Common myeloid progenitor, CD34-positive (primary cell): ENCODE data around the gene PIGU.

Source experiments
- CTCF ChIA-PET: fragments of 350-600 bp; sonication (Branson Sonifier 250); formaldehyde crosslinking; loops from one replicate; lab custom pipeline; 2021; ENCODE audit warnings: antibody characterized with exemption; lab: Charles Lee
- POLR2A ChIA-PET: fragments of 350-600 bp; sonication (Branson Sonifier 250); formaldehyde crosslinking; loops from one replicate; lab custom pipeline; 2021; ENCODE audit warnings: antibody characterized with exemption; lab: Charles Lee
- DNase-seq, 3 donors: peaks; one replicate each; pipeline versions ENCODE4 v3.0.0 to v3.0.0-alpha.2; 2013
- H3K27ac ChIP-seq, 2 experiments: 1 replicate in 1 of 2; 2 replicates in 1 of 2; pipeline ENCODE4 v1.7.0; 2013; ENCODE audit warnings: inconsistent platforms in 2 of 2, low read length in 2 of 2, mild to moderate bottlenecking in 2 of 2, low read depth in 1 of 2, moderate library complexity in 1 of 2; ENCODE audit not compliant: severe bottlenecking in 2 of 2, insufficient read depth in 1 of 2, poor library complexity in 1 of 2
- H3K27me3 ChIP-seq, 5 experiments: replicated peaks in 2 of 5; 1 replicate in 3 of 5; 2 replicates in 2 of 5; pipeline versions ENCODE4 v1.6.1 to v1.7.0; 2013; ENCODE audit warnings: low read length in 4 of 5, mild to moderate bottlenecking in 2 of 5, moderate library complexity in 2 of 5, inconsistent platforms in 1 of 5; ENCODE audit not compliant: insufficient read depth in 5 of 5, control insufficient read depth in 4 of 5
- H3K36me3 ChIP-seq, 4 experiments: 1 replicate in 2 of 4; 2 replicates in 2 of 4; pipeline versions ENCODE4 v1.6.1 to v1.7.0; 2013; ENCODE audit warnings: low read length in 3 of 4, control low read depth in 1 of 4, mild to moderate bottlenecking in 1 of 4; ENCODE audit not compliant: control insufficient read depth in 4 of 4, insufficient read depth in 4 of 4
- H3K4me1 ChIP-seq, 4 experiments: 1 replicate in 3 of 4; 2 replicates in 1 of 4; pipeline versions ENCODE4 v1.6.1 to v1.7.1; 2013; ENCODE audit warnings: low read length in 3 of 4, mild to moderate bottlenecking in 3 of 4, control low read depth in 1 of 4, inconsistent platforms in 1 of 4, moderate library complexity in 1 of 4; ENCODE audit not compliant: control insufficient read depth in 4 of 4, insufficient read depth in 4 of 4; ENCODE audit errors: control extremely low read depth in 1 of 4
- H3K4me3 ChIP-seq, 7 experiments: 1 replicate in 4 of 7; 2 replicates in 3 of 7; pipeline versions ENCODE4 v1.5.1 to v1.7.0; 2013; ENCODE audit warnings: mild to moderate bottlenecking in 7 of 7, low read length in 6 of 7, moderate library complexity in 6 of 7, inconsistent platforms in 2 of 7, low read depth in 2 of 7, control low read depth in 1 of 7; ENCODE audit not compliant: insufficient read depth in 4 of 7, control insufficient read depth in 1 of 7; ENCODE audit errors: extremely low read depth in 1 of 7
- H3K9me3 ChIP-seq, 5 experiments: 1 replicate in 4 of 5; 2 replicates in 1 of 5; pipeline versions ENCODE4 v1.6.1 to v1.7.1; 2013; ENCODE audit warnings: low read length in 4 of 5, mild to moderate bottlenecking in 2 of 5, inconsistent platforms in 1 of 5, low read depth in 1 of 5, moderate library complexity in 1 of 5; ENCODE audit not compliant: control insufficient read depth in 4 of 5, insufficient read depth in 2 of 5; ENCODE audit errors: control extremely low read depth in 1 of 5
- WGBS: methylation state at CpG from one replicate; pipeline ENCODE4 v1.1.5; 2013; ENCODE audit not compliant: insufficient coverage; 5-methylcytosine and 5-hydroxymethylcytosine counted together

The PIGU gene

DNA sequence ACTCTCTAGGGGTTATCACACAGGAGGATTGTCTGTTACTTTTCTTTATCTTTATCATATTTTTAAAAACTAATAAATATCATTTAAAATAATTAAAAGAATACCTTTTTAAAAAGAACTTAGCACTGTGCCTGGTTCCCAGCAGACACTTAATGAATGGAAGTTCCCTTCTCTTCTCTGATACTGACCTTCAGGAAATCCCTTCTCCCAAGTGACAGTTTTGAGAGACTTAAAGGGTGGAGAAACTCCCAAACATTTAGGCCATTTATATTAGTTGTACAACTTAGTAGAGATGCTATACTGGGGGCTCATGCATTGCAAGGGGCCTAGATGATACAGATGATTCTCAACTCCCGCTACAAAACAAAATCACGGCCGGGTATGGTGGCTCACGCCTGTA is 99.8 kb downstream of the PIGU start:
- Histone ChIP-seq H3K9me3 (no peaks in the 10 kb centered on the region), H3K27ac (no peak overlapping the region), H3K36me3 (peaks cover 3 to 21% (median 12%) of the 10 kb centered on the region in 4 experiments), H3K27me3 (no peaks in the 10 kb centered on the region), H3K4me1 (peaks cover 0 to 16% (median 6%) of the 10 kb centered on the region in 4 experiments), H3K4me3 (no peak overlapping the region)
- 100% methylated on average over 3 of the region's 4 CpGs for WGBS
- DNase-seq = no peak
- CTCF ChIA-PET = no interaction called here
- POLR2A ChIA-PET = no interaction called here

DNA sequence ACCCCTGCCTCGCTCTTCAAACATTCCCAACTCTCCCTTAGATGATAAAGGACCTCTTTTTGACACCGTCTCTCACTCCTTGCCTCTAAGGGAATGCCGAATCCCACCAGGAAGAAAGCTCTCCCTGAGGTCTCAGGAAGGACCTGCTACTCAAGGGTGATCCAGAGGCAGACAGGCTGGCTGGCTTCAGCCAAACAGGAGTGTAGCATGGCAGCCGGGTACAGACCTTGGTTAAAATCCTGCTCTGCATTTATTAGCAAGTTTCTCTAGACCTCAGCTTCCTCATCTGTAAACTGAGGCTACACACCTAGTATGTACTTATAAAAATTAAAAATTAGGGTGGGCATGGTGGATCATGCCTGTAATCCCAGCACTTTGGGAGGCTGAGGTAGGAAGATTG is 101.1 kb downstream of the PIGU start:
- DNase-seq = no peak
- Histone ChIP-seq H3K4me3 (no peak overlapping the region), H3K36me3 (peaks cover 3 to 25% (median 13%) of the 10 kb centered on the region in 4 experiments), H3K4me1 (peaks cover 3 to 12% (median 10%) of the 10 kb centered on the region in 4 experiments), H3K9me3 (no peaks in the 10 kb centered on the region), H3K27ac (no peak overlapping the region), H3K27me3 (no peaks in the 10 kb centered on the region)
- 97% methylated on average over 3 of the region's 4 CpGs for WGBS
- POLR2A ChIA-PET = no interaction called here
- CTCF ChIA-PET = no interaction called here

DNA sequence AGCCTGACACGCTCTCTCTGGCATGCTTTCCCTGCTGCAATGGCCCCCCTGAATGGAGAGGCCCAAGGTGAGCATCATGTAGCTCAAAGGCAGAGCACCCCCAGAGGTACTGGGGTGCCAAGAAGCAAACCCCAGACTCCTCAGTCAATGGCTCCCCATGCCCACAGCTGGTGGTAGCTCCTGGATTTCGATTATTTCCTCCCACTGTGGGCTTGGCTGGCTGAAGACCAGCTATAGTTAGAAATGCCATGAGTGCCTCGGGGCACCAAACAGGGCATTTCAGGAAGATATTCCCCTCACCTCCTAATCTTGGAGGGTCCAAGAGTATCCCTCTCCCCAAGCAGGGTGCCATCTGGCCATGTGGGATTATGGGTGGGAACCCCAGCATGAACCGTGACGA is 101.6 kb downstream of the PIGU start:
- ChIA-PET POLR2A (no interaction called here), CTCF (interaction anchor here (2.9 kb wide), 1 partner anchor 11 kb away, joined by 17 read pairs; no protein-coding TSS in a partner anchor)
- Histone ChIP-seq H3K27ac (no peak overlapping the region), H3K4me1 (peaks cover 3 to 13% (median 9%) of the 10 kb centered on the region in 4 experiments), H3K36me3 (peaks cover 3 to 23% (median 12%) of the 10 kb centered on the region in 4 experiments), H3K9me3 (no peaks in the 10 kb centered on the region), H3K4me3 (no peak overlapping the region), H3K27me3 (no peaks in the 10 kb centered on the region)
- 100% methylated on average over 5 of the region's 5 CpGs for WGBS
- no peak for DNase-seq

DNA sequence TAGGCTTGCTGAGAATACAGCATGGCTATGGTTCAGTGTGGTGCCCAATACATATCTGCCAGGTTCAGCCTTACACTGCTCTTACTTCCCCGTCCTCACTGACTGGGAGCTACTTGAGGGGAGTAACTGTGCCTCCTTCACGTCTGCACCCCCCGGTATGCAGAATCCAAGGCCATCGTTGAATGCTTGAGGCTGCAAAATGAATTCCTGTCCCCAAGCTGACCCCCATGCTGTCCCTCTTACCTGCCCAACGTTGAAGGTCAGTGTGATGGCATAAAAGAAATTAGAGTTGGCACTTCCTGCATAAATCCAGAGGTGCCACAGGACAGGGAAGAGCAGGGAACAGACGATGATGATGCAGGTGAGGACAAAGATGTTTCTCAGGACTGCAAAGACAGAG is 102.0 kb downstream of the PIGU start:
- peaks cover 3 to 13% (median 9%) of the 10 kb centered on the region in 4 experiments for H3K4me1 ChIP-seq
- CTCF ChIA-PET = interaction anchor here (2.9 kb wide), 1 partner anchor 11 kb away, joined by 17 read pairs; no protein-coding TSS in a partner anchor
- DNase-seq = no peak
- peaks cover 3 to 23% (median 12%) of the 10 kb centered on the region in 4 experiments for H3K36me3 ChIP-seq
- POLR2A ChIA-PET = no interaction called here
- H3K27ac ChIP-seq = no peak overlapping the region
- H3K4me3 ChIP-seq = no peak overlapping the region
- no peaks in the 10 kb centered on the region for H3K27me3 ChIP-seq
- 94% methylated on average over 5 of the region's 6 CpGs for WGBS
- H3K9me3 ChIP-seq = no peaks in the 10 kb centered on the region

DNA sequence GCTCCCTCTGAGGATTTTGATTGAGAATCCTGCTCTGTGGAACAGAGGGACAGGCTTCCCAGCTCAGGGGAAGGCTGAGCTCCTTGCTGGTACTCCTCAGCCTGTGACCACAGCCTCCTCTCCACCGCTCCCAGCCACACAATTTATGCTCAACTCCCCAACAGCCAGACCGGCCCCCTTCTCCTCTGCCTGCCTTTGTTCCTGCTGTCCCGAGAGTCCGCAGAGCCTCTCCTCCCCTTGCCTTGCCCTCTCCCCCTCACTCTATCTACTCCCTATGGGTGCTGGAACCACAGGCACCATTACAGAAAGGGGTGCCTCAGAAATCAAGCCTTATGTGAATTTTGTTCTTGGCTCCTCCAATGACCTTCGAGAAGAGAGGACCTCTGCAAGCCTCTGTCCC is 102.5 kb downstream of the PIGU start:
- Histone ChIP-seq H3K4me3 (no peak overlapping the region), H3K4me1 (peaks cover 3 to 13% (median 9%) of the 10 kb centered on the region in 4 experiments), H3K9me3 (no peaks in the 10 kb centered on the region), H3K27me3 (no peaks in the 10 kb centered on the region), H3K36me3 (peaks cover 3 to 23% (median 14%) of the 10 kb centered on the region in 4 experiments), H3K27ac (no peak overlapping the region)
- DNase-seq = no peak
- 97% methylated on average over 3 of the region's 5 CpGs for WGBS
- ChIA-PET CTCF (interaction anchor here (1.2 to 2.9 kb wide), 2 partner anchors 10 to 35 kb away, joined by 3 to 17 read pairs; no protein-coding TSS in a partner anchor), POLR2A (no interaction called here)

DNA sequence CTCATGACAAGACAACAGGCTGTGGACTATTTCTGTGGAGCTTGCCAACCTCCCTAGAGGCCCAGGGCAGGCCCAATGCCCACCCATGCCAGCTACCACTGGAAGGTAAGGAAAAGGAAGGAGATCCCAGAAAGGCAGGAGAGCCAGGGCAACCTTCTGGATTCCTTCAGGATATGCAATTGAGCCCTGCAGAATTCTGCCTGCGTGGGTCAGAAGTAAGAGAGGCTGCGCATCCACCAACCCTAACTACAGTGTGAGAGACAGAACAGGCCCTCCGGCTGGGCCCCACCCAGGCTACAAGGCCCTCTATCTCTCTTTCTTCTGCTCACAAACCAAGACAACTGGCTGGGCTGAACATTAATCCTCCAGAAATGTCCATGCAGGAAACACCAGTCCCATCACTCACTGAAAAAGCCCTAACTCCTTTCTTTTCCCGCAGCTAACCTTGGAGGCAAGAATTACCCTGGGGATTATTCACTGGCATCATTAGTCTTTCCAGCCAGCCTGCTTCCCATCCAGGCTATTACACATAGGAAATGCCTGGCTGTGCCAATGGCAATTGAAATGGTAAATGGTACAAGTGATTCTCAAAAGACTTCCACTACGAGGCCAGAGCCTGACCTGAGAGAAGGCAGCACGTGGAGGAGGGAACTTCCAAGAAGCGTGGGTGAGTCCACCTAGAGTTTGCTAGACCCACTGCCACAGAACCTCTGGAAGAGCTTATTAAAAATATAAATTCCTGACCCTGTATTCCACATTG is 103.2 kb downstream of the PIGU start:
- ChIA-PET POLR2A (interaction anchor here (0.6 kb wide), 1 partner anchor 191 kb away, joined by 10 read pairs; no protein-coding TSS in a partner anchor), CTCF (interaction anchor here (1.2 to 2.9 kb wide), 3 partner anchors 10 to 35 kb away, joined by 3 to 17 read pairs (median 3); no protein-coding TSS in a partner anchor)
- WGBS = 98% methylated on average over 7 of the region's 7 CpGs
- H3K36me3 ChIP-seq = peaks cover 3 to 23% (median 14%) of the 10 kb centered on the region in 4 experiments
- H3K27me3 ChIP-seq = no peaks in the 10 kb centered on the region
- H3K4me3 ChIP-seq = no peak overlapping the region
- H3K4me1 ChIP-seq = peaks cover 3 to 13% (median 9%) of the 10 kb centered on the region in 4 experiments
- no peak overlapping the region for H3K27ac ChIP-seq
- DNase-seq = no peak
- H3K9me3 ChIP-seq = no peaks in the 10 kb centered on the region

DNA sequence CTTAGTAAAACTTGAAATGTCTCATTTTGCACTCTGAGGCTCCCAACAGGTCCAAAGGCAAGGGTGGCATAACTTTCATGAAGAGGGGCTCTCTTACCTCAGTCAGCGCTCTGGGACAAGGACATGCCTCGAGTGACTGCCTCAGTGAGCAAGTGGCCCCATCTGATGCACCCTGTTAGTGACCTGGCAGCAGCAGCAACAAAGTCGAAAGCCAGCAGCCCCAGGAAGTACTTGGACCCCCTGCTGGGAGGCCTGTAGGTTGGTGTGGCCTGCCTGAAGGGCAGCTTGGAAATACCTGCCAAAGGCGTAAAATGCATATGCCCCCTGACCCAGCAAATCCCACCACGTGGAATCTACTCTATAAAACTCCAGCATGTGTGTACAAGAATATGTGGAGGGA is 105.1 kb downstream of the PIGU start:
- CTCF ChIA-PET = interaction anchor here (1.6 to 1.7 kb wide), 2 partner anchors 8 to 33 kb away, joined by 5 to 6 read pairs; no protein-coding TSS in a partner anchor
- WGBS = 100% methylated on average over 2 of the region's 5 CpGs

More for the DNA sequence above, 105.1 kb downstream of the PIGU start:
- Histone ChIP-seq H3K4me3 (no peak overlapping the region), H3K4me1 (peaks cover 3 to 13% (median 9%) of the 10 kb centered on the region in 4 experiments), H3K36me3 (peaks cover 0 to 28% (median 19%) of the 10 kb centered on the region in 4 experiments), H3K27ac (peak overlapping the region in 1 of 2 experiments; percentile 40), H3K9me3 (no peaks in the 10 kb centered on the region), H3K27me3 (no peaks in the 10 kb centered on the region)
- DNase-seq = no peak
- POLR2A ChIA-PET = no interaction called here
